AG10803 (cell line): ENCODE data around the gene SARS2.

Experiments used
- DNase-seq: peaks from one replicate; pipeline ENCODE4 v3.0.0; 2010; ENCODE audit warnings: low read depth
- H3K4me3 ChIP-seq: 2 replicates; pipeline ENCODE4 v1.5.1; 2011; ENCODE audit warnings: mild to moderate bottlenecking, low read length, control low read depth
- TF ChIP-seq, protein P1 (sequence below): conservative IDR thresholded peaks from 2 replicates; pipeline ENCODE4 v1.5.1; 2011; ENCODE audit warnings: mild to moderate bottlenecking, low read length, control low read depth, inconsistent platforms

Gene SARS2

DNA sequence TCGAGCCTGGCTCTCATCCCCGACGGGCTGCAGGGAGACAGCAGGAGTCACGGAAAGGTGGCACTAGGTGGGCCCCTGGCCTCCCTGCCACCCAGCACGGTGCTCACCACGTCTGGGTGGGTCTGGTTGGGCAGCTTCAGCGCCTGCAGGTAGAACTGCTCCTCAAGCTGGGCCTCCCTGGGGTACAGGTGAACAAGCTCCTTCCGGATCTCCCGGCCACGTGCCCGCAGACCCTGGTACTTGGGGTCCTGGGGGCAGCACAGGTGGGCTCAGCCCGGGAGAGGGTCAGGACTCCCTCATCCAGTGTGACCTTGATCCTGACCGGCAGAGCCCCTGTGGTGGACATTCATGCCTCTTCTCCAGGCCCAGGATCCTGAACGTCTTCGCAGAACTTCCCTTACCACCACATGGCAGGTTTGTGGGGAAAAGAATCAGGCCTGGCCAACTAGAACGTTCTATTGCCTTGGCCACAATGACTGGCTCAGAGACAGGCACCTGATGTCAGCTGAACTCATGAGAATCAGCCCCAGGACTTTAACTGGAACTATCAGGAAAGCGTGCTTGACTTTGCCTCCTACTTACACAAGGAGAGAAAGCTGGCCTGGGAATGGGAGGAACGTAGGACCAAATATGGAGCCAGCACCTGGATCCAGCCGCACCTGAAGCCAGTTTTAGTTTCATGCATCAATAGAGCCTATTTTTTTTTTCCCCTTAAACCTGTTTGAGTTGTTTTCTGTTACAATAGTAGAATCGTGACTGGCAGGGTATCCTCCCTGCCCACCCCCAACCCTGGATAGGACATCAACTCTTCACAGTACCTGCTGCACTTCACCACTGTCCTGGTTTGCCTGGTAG is 8.9 kb downstream of the SARS2 start:
- DNase-seq: no peak
- H3K4me3 ChIP-seq: no peak overlapping the region
- TF ChIP-seq, protein P1, sequence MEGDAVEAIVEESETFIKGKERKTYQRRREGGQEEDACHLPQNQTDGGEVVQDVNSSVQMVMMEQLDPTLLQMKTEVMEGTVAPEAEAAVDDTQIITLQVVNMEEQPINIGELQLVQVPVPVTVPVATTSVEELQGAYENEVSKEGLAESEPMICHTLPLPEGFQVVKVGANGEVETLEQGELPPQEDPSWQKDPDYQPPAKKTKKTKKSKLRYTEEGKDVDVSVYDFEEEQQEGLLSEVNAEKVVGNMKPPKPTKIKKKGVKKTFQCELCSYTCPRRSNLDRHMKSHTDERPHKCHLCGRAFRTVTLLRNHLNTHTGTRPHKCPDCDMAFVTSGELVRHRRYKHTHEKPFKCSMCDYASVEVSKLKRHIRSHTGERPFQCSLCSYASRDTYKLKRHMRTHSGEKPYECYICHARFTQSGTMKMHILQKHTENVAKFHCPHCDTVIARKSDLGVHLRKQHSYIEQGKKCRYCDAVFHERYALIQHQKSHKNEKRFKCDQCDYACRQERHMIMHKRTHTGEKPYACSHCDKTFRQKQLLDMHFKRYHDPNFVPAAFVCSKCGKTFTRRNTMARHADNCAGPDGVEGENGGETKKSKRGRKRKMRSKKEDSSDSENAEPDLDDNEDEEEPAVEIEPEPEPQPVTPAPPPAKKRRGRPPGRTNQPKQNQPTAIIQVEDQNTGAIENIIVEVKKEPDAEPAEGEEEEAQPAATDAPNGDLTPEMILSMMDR: no peak

DNA sequence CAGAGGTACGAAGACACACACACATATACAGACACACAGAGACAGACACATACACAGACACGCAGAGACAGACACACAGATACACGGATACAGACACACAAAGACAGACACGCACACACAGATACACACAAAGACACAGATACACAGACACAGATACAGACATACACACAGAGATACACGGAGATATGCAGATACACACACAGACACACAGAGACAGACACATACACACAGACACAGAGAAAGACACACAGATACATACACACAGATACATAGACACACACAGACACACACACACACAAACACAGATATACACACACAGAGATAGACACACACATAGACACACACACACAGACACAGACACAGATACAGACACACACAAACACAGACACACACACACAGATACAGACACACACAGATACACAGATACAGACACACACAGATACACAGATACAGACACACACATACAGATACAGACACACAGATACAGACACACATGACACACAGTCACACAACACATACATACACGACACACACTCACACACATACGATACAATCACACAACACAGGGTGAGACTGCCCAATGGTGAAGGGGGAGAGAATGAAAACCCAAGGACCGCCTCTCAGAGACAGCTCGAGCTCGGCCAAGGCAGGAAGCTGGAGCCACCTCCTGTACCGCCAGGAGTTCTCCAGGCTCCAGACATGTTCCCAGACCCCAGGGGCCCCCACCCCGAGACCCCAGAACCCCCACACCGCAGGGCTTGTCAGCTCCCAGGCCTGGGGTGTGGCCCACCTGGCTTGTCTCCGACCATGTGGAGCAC is 9.8 kb downstream of the SARS2 start:
- TF ChIP-seq, protein P1: no peak
- no peak for DNase-seq
- H3K4me3 ChIP-seq: no peak overlapping the region

DNA sequence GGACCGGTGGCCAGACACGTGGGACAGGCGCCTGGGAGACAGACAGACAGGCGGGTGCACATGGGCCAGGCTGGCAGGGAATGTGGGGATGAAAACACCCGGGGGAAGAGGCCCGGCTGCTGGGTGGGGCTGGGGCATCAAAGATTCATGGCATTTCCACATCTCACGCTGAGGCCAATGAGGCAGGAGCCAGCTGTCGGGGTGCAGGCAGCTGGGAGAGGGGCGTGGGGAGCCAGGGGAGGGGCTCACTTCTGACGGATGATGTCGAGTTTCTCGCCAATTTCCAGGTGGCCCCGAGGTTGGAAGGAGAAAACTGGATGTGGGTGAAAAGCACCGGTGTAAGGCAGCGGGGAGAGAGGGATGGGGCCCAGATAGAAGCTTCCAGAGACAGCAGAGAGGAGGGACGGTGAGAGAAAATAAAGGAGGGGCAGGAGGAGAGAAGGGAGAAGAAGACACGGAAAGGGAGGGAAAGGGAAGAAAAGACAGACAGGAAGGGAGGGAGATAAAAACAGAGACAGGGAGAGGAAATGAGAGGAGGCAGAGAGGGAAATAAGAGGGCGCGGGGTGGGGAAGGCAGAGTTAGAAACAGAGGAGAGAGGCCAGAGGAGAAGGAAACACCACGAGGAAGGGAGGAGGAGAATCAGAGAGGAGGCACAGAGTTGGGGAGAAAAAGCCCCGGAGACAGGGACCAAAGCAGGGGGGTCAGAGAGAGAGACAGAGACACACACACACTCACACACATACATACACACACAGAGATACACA is 10.5 kb downstream of the SARS2 start:
- TF ChIP-seq, protein P1: no peak
- DNase-seq: no peak
- no peak overlapping the region for H3K4me3 ChIP-seq

DNA sequence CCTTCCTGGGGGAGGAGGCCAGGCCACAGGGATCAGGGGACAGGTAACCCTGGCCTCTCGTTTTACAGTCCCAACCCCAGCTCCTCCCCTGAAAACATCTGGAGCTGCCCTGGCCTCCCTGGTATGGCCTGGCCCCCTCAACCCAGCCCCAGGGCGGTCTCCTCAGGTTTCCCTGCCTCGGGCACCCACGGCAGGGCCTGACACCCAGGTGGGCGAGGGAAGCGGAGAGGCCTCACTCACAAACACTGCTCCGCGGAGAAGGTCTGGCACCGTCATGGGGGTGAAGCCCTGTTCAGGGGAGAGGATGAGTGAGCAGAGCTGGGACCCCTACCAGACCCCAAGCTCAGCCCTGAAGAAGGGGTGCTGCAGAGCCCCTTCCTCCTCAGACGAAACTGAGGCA is 12.0 kb downstream of the SARS2 start:
- TF ChIP-seq, protein P1: no peak
- DNase-seq: no peak
- H3K4me3 ChIP-seq: no peak overlapping the region

DNA sequence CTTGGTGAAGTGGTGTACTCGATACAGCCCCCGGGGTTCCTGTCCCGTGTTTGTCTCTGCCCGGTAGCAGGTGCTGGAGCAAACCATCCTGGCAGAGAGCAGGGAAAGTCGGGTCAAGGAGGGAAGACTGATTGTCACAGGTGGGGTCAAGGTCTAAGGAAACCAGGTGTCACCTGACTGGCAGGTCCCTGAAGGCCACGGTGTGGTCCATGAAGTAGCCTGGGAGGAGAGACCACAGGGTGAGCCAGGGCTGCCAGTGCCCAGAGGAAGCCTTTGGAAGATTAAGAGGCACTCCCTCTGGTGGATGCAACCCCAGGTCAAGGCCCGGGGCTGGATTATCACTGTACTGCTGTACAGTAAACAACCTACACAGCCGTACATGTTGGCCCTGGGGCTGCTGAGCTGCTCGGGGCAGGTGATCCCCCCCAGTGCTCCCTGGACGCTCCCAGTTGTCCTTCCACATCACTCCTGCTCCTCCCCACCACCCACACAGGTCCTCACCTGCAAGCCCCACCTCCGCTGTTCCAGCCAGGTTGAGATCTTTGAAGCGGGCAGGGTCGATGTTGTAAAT is 12.6 kb downstream of the SARS2 start:
- TF ChIP-seq, protein P1: no peak; the same call in none of the 2 replicates

DNA sequence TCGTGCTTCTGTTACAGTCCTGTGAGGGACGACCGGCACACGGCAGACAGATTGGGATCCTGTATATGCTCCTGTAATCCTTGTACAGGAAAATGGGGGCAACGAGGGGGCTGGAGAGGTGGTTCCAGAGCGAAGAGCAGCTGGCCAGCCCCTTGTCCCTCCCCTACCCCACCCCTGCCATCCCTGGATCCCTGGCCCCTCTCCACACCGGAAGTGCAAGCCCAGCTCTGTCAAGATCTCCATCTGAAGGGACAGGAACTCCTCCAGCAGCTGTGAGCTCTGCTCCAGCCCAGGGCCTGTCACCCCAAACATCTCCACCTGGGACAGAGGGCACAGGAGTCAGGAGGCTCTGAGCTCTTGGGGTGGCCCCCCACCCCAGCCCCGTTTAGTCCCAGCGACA is 13.0 kb downstream of the SARS2 start:
- DNase-seq: no peak
- TF ChIP-seq, protein P1: no peak
- H3K4me3 ChIP-seq: no peak overlapping the region

More for the DNA sequence above, 12.6 kb downstream of the SARS2 start:
- no peak for DNase-seq
- no peak overlapping the region for H3K4me3 ChIP-seq
